GM04503 (cell line): Measurements from ENCODE around the gene TUBB4B.
A peak's percentile ranks its signal among the peaks of the same experiment; 100 is the strongest.
"Not testable (repeated sequence)": the region's sequence is repeated elsewhere in the genome, so short reads cannot be mapped to it uniquely, and the experiment has no call there.

ENCODE experiments used
- DNase-seq: peaks from one replicate; pipeline ENCODE4 v3.0.0-alpha.2; 2012; ENCODE audit warnings: low read depth

Gene TUBB4B

DNA sequence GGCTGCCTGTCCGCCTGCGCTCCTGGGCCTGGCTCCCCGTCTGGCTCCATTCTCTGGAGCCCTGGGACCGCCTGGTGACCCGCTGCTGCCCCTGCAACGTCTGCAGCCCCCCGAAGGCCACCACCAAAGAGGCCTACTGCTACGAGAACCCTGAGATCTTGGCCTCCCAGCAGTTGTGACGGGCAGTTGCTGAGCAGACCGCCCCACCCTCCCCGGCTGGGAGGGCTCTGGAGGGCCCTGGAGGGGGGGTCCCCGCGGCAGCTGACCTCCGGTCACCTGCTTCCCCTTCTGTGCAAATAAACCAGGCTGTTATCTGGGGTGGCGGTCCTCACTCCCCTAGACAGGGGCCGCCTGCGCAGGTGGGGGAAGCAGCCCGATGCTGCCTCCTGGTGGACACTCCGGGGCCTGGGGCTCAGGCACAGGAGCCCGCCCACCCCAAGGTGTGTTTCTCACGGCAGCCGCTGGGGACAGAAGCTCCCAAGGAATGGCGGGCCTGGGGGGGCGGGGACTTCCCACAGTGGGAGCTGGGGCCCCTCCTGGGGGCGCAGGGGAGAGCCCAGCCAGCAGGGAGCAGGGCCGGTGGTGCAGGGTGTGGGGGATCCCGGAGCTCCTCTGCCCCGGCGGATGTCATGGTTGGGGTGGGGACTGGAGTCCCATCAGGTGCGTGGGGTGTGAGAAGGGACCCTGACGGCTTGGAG, 4.7 kb upstream of the TUBB4B start:
- no peak for DNase-seq

DNA sequence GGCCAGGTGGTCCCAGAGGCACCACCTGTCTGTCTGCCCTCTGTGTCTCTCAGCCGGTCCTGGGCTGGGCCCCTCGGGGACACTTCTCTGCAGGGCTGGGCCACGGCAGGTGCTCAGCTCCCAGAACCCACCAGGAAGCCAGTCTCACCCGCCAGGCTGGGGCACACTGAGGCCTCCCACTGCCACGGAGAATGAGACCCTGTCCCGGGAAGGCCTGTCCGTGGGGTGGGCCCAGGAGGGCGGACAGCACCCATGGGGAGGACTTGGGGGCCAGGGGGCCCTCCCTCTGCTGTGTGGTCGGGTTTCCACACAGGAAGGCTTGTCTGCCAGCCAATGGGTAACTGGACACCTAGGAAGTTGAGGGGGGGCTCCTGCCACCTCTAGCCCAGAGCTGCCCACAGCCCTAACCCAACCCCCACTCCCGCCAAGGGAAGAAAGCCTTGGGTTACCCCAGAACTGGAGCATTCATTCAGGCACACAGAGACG, 4.1 kb upstream of the TUBB4B start:
- DNase-seq, result no peak

DNA sequence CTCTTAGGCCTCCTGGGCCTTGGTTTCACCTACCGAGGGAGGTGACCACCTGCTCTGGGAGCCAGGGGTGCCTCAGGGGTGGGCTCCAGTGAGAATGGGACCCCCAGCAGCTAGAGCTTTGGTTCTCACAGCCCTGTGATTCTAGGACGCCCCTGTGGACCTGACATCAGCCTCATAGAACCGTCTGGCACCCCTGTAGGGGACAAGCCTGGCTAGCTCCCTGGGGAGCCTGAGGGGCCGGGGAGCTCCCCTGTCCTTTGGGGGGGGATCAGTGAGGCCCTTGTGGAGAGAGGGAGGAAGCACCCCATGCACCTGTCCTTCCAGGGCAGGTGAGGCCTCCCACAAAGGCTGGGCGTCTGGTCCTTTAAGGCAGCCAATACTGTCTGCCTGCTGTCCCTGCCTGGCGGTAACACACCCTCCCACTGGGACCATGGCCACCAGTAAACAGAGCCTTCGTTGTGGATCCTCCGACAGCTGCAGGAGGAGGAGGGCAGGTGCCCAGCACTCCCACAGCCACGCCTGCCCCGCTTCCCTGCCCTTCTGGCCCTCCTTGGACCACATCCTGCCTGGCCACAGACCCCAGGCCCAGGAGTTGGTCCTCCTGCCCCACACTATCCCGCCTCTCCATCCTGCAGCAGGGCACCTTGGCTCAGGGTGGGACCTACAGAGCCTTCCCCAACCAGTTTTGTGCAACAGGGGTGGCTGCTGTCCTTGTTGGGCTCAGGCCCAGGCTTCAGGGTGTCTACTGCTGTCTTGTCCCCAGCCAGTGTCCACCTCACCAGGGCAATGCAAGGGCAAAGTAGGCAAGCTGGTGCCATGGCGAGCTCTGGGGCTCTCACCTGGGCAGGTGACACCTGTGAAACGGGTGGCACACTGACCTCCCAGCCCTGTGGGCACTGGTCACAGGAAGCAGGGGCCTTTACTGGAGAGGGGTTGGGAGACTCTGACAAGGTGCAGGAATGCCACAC, 3.0 kb upstream of the TUBB4B start:
- no peak for DNase-seq

DNA sequence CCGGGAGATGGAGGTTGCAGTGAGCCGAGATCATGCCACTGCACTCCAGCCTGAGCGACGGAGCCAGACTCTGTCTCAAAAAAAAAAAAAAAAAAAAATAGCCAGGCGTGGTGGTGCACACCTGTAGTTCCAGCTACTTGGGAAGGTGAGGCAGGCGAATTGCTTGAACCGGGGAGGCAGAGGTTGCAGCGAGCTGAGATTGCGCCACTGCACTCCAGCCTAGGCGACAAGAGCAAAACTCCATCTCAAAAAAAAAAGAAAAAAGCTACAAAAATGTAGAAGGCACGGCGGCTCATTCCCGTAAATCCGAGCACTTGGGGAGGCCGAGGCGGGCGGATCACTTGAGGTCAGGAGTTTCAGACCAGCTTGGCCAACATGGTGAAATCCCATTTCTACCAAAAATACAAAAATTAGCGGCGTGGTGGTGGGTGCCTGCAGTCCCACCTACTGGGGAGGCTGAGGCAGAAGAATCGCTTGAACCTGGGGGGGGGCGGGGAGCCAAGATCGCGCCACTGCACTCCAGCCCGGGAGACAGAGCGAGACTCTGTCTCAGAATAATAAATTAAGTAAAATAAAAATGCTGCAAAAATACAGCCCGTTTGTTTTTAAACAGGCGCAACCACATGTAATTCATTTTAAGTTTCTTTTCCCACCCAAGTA, 1.4 kb upstream of the TUBB4B start:
- not testable (repeated sequence) for DNase-seq

DNA sequence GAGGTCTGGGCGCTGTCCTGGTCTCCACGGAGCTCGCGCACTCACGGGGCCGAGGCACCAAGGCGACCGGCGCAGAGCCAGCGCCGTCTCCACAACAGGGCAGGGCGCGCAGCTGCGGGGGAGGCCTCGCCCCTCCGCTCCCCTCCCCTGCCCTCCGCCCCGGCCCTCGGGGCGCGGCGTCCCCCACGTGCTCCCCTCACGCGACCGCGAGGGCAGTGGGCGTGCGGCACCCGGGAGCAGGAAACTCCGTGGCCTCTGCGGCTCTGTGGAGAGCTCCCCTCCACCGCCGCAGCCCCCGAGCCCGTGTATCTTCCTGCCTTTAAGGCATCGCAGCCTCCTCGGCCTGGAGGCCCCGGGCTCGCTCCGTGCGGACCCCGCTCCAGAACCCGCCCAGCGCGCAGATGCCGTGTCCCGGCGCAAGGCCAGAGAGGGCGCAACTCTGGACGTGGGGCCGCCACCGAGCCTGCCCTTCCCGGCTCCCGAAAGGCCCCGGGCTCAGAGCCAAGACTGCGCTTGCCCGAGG, 708 bp upstream of the TUBB4B start:
- peak; percentile 45 for DNase-seq

DNA sequence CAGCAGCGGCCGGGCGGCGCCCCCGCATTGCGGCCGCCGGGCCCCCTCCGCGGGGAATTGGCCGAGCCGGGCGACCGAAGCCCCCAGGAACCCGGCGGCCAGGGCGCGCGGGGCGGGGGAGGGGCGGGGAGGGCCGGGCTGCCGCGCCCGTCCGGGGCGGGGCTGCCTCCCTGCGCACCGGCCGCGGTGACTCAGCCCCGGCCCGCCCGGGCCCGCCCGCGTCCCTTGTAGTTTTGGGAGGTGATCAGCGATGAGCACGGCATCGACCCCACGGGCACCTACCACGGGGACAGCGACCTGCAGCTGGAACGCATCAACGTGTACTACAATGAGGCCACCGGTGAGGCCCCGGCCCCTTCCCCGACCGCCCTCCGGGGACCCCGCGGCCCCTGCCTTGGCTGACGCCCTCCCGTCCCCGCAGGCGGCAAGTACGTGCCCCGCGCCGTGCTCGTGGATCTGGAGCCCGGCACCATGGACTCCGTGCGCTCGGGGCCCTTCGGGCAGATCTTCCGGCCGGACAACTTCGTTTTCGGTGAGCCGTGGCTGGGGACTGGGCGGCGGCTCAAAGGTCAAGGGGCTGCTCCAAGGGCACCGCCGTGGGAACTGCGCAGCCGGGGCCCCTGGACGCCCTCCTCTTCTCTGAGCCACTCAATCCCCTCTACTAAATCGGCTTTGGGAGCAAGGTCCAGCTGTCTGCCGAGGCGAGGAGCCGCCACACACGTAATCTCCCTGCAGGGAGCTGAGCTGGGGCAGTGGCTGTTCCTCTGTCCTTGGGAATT, 592 bp downstream of the TUBB4B start:
- no peak for DNase-seq

DNA sequence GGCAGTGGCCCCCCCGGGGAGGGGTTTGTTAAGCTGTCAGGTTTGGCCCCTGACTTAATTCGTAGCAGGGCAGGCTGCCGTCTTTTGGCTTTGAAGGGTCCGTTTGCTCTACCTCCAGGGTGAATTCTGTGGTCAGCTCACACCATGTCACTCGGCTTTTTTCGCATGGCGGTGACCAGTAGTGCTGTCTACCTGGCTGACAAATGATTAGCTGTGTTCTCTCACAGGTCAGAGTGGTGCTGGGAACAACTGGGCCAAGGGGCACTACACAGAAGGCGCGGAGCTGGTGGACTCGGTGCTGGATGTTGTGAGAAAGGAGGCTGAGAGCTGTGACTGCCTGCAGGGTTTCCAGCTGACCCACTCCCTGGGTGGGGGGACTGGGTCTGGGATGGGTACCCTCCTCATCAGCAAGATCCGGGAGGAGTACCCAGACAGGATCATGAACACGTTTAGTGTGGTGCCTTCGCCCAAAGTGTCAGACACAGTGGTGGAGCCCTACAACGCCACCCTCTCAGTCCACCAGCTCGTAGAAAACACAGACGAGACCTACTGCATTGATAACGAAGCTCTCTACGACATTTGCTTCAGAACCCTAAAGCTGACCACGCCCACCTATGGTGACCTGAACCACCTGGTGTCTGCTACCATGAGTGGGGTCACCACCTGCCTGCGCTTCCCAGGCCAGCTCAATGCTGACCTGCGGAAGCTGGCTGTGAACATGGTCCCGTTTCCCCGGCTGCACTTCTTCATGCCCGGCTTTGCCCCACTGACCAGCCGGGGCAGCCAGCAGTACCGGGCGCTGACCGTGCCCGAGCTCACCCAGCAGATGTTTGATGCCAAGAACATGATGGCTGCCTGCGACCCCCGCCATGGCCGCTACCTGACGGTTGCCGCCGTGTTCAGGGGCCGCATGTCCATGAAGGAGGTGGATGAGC, 1.4 kb downstream of the TUBB4B start:
- DNase-seq, result no peak

DNA sequence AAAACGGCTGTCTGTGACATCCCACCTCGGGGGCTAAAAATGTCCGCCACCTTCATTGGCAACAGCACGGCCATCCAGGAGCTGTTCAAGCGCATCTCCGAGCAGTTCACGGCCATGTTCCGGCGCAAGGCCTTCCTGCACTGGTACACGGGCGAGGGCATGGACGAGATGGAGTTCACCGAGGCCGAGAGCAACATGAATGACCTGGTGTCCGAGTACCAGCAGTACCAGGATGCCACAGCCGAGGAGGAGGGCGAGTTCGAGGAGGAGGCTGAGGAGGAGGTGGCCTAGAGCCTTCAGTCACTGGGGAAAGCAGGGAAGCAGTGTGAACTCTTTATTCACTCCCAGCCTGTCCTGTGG, 2.2 kb downstream of the TUBB4B start:
- DNase-seq, result not testable (repeated sequence)

DNA sequence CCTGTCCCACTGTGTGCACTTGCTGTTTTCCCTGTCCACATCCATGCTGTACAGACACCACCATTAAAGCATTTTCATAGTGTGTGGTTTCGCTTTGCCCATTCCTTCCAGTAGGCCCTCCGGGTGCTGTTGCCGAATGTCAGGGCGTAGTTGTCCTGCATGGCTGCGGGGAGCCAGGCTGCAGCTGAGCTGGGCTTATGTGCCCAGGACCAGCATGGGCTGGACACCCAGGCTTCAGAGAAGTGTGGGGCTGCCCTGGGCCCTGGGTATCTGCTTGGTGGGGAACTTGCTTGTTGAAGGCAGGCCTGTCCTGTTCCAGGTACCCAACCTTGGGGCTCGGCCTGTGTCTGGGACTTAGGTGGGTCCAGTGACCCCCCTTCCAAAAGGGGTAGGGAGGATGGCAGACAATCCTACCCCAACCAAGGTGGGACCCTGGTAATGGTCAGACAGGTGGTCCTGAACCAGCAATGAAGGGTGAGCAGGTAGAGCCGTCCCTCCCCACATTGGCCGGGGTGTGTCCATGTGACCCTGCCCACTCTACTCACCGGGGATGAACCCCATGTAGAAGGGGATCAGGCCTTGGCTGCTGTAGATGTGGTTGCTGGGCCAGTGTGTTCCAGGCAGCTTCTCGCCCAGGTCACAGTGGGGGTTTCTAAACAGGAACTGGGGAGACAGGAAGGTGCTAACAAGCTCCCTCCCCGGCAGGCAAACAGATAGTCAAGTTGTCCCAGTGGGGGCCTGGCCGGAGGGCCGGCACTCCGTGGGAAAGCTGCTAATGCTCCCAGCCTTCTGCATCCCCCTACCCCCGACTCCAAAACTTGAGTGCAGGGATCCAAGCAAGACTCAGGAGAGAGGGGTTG, 2.8 kb downstream of the TUBB4B start:
- DNase-seq, result no peak

DNA sequence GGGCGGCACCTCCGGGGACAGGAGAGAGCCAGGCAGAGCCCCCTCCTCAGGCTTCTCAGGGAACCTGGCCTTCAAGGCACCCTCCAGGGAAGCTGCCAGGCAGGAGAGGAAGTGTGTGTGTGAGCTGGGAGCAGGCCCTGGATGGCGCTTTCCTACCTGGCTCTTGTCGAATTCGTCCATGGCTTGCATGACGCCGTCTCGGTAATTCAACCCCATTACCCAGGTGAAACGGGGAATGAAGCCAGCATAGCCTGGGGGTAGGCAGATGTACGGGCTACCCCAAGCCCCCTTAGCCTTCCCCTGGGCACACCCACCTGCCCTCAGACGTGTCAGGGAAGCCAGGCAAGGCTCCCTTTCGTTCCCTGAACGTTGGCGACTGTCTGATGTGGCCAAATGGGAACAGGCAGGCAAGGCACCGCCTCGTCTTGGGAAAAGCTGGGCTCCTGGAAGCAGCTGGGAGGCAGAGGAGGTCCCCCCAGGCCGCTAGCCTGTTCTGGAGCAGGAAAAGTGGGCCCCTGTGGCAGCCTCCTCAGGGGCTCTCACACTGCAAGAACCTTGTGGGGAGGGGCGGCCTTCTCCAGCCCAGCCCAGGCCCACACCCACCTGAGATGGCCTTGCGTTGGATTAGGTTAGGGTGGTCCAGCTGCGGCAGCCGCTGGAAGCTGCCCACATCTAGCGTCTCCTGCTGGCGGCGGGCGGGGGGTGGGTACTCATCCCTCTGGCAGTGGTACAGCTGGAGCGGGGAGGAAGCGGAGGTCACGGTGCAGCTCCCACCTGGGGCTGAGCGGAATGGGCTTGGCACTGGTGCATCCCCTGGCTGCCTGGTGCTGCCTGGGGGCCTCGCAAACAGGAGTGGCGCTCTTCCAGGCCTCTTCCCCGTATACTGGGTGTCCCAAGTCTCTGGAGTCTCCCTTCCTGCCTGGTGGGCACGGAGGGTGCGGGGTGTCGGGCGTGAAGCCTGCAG, 3.7 kb downstream of the TUBB4B start:
- no peak for DNase-seq

DNA sequence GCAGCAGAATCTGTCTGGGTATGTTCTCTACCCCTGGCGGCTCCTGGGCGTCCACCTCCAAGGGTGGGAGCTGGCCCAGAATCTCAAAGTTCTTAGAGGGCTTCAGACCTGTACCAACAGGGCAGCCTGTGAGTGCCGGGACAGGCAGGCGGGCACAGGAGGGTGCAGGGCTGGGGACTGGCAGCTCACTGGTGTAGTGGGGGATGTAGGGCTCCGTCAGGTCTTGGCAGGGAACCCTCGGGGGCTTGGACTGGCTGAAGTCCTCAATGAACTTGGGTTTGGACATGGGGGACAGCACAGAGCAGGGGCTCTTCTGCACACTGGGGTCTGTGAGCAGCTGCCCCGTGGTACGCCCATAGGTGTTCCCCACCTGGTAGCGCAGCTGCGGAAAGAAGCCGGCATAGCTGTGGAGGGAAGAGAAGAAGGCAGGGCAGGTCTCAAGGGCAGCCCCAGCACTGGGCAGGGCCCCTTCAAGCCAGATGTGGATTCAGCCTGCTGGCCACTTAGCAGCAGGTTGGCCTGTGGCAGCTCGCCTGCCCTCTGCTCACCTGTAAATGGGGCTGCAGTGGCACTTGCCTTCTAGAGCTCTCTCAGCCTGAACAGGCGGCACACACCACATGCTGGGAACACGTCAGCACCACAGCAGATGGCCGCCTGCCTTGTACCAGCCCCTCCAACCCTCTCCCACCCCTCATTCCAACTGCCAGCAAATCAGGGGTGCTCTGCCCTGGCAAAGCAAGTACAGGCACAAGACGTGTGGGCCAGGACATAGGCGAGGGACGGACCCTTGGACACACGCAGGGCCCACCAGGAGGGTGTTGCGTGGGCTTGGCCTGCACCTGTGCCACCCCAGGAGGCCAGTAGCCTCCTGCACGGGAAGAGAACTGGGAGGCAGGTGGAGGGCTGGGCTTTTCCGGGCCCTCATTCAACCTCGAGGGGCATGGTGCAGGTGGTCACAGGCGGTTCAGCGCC, 4.6 kb downstream of the TUBB4B start:
- no peak for DNase-seq

DNA sequence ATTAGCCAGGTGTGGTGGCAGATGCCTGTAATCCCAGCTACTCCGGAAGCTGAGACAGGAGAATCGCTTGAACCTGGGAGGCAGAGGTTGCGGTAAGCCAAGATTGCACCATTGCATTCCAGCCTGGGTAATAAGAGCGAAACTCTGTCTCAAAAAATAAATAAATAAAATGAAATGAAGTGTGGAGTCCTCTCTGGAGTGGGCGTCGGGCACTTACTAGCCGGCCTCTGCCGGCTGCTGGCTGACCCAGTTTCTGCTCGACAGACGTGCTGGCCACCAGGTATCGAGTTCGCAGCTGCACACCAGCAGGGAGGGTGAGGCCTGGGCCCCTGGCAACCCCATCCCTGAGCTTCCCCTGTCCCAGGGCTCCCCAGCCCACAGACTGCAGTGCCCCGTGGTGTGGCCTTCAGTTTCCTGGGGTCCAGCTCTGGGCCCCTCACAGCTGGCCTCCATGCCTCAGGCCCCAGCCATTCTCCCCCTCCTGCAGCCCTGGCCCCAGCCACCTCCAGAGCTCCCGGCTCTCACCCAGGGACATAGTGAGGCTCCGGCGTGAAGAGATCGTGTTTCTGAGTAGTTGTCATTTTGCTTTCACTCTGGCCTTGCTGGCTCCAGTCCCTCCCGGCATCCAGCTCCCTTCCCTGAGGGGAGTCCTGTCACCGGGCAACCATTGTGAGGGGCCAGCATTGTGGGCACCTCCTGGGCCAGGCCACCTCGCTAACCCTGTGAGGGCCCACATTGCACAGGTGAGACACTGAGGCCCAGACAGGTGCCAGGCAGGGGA, 6.2 kb downstream of the TUBB4B start:
- no peak for DNase-seq

DNA sequence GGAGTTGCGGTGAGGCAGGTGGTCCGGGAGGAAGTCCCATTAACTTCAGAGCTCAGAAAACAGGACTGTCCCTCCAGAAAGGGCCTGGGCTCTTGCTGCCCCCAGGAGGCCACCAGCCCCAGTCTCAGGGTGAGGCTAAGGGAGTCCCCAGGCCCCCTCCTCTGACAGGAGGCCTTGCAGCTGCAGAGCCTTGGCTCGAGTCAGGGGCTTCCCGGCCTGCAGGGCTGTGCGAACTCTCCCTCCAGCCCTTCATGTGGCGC, 6.8 kb downstream of the TUBB4B start:
- DNase-seq, result no peak

DNA sequence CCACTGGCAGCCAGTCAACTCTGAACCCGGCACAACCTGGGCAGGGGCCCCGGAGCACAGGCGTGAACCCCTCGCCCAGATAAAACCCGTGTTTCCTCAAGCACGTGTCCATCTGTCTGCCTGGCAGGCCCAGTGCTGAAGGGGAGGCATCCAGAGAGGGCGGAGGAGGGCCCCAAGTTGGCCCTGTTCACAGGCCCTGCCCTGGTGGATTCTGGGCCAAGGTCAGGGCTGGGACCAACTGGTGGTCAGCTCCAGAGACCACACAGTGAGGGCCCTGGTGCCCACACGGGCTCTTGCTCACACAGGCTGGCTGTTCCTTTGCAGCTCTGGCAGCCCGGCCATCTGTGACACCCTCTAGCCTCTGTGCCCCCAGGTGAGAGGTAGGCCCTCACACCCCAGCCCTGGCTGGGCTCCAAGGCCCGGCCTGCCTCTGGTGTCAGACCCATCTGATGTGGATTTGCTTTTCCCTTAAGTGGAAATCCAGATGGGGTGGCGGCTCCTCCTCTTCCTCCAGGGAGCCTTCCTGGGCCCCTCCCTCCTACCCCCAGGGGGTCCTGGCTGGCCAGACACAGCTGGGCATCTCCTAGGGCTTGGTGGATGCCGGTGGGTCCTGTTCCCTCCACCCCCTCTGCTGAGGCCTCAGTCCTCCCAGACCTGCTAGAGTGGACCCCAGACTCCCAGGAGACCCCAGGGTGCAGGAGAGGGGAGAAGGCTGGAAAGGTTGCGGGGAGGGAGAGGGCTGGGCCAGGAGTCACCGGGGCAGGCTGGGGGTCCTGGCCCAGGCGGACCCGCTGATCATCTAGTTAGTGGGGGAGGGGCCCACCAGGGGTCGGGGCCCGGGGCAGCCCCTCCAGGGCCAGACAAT, 9.5 kb downstream of the TUBB4B start:
- DNase-seq, result no peak

DNA sequence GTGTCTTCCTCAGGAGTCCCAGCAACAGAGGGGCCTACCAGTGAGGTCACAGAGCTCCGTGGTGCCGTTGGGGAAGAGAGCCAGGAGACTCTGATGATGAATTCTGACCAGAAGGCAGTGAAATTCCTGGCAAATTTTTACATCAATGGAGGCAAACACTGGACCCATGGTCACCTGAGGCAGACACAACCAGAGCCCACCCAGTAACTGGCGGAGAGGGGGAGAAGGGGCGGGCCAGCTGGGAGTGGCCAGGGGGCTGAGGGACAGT, 10.0 kb downstream of the TUBB4B start, which contains the start of gene STPG3:
TSS of gene STPG3 (plus strand) at position 93 of the 268 bp plus-strand sequence. CDS start at position 94, 1 bp downstream.
- DNase-seq, result no peak
